T-helper 2 cell treated with Interferon-gamma antibody and Interleukin-4, amounts not matched to agents 100 ng/mL and 5 ng/mL, for 36 hours (primary cell): ENCODE data around the gene RPL37A. TPM values are rescaled to one million over a fixed set of nuclear protein-coding genes. Genes with fewer than 3 reads are reported as not detected.

Experiments used
- intact Hi-C: fragments of 100-400 bp; cut with micrococcal nuclease; formaldehyde crosslinking; loops from one replicate; pipeline ENCODE4 v1.15.1; 2023
- total RNA-seq: library from RNA; stranded (reverse); gene quantifications from 2 replicates; pipeline ENCODE4 v1.2.3, GENCODE V29; 2022

RPL37A gene
- total RNA-seq, 1 donor from 2014 or later: 2,258 TPM

- intact Hi-C loops: no loop called here
Measured at GRCh38 chr2:216546241-216546640, 47.6 kb downstream of the RPL37A start.

GRCh38 chr2:216546641-216547403 lies 48.2 kb downstream of the RPL37A start:
- intact Hi-C loops: no loop called here

DNA sequence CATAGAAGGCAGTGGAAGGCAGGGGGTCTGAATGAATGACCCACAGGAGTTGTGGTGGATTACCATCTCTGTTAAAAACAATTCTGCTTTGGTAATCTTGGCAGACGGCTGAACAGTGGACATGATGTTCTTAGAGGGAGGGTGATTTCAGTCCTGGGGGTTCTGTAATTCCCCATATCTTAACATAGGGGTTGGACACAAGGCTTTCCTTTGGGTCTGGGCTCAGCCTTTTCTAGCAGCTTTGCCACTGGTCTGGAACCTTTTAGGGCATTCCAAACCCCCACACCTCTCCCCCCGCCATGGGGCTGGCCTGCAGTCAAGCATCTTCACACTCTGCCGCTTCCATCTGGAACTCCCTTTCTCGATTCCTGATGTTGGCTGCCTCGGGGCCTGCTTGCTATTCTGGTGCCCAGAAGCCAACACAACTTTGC lies 50.3 kb downstream of the RPL37A start:
- intact Hi-C loops: no loop called here

- intact Hi-C loops: no loop called here
Measured at GRCh38 chr2:216549926-216550690, 51.5 kb downstream of the RPL37A start.

DNA sequence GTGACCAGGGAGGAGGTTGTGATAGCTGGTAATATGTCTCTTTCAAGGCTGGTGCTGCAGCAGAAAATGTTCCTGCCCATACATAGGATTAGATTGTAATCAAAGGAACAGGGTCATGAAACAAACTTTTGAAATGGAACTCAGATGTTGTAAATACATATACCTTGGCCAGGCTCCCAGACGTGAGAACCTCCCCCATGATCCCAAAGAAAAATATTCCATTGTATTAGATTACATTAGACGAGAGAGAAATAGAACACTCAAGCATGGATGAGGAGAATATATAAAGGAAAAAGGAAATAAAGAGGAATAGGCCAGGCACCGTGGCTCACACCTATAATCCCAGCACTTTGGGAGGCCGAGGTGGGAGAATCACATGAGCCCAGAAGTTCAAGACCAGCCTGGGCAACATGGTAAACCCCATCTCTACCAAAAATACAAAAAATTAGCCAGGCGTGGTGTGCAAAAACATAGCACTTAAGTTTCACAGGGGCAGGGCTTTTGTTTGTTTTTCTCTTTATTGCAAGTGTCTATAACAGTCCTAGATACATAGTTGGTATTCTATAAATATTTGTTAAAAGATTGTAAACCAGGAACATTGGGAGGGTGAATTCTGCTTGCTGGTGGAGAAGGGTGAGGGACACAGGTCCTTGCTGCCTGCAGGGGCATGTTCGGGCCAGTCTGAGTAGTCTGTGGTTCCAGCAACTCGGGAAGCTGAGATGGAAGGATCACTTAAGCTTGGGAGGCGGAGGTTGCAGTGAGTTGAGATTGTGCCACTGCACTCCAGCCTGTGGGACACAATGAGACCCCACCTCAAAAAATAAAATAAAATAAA lies 52.8 kb downstream of the RPL37A start:
- intact Hi-C loops: no loop called here

GRCh38 chr2:216553093-216553478 lies 54.4 kb downstream of the RPL37A start:
- intact Hi-C loops: no loop called here

Other genes starting within 250 kb of the RPL37A start
- gene MARCHF4, start 126.4 kb upstream of the RPL37A start, total RNA-seq: not detected in 2 replicates
- gene SMARCAL1, start 86.4 kb upstream of the RPL37A start, total RNA-seq: 27.3 and 27.9 TPM in 2 replicates
- gene IGFBP2, start 134.6 kb downstream of the RPL37A start, total RNA-seq: 24.9 and 25.7 TPM in 2 replicates
- not detected in 2 replicates for gene IGFBP5, start 196.7 kb downstream of the RPL37A start, total RNA-seq